NCI-H2196 treated with DMSO at 0.1 percent for 48 hours (cell line): ENCODE measurements around the gene PPARD.

Source experiments
- DNase-seq: peaks from one replicate; lab custom pipeline; 2025; ENCODE audit not compliant: unreplicated experiment; lab: John Stamatoyannopoulos, UW

PPARD gene

GRCh38 chr6:35465646-35466045, 123.3 kb downstream of the PPARD start:
- no peak for DNase-seq

- peak; percentile 90 for DNase-seq
Measured at GRCh38 chr6:35468181-35468979, 126.0 kb downstream of the PPARD start, which contains the start of gene RPL10A. Gene RPL10A (plus strand): TSS chr6:35468401. CDS start chr6:35468435, 34 bp downstream.

- DNase-seq: no peak
Measured at GRCh38 chr6:35468980-35469750, 126.8 kb downstream of the PPARD start.

GRCh38 chr6:35469751-35470662, 127.6 kb downstream of the PPARD start:
- DNase-seq: no peak

- DNase-seq: no peak
Measured at GRCh38 chr6:35470663-35471120, 128.3 kb downstream of the PPARD start.

GRCh38 chr6:35471836-35472345, 129.5 kb downstream of the PPARD start:
- DNase-seq: no peak

GRCh38 chr6:35473075-35473849, 130.9 kb downstream of the PPARD start:
- no peak for DNase-seq

GRCh38 chr6:35473850-35474130, 131.4 kb downstream of the PPARD start:
- DNase-seq: no peak

GRCh38 chr6:35474131-35474941, 132.0 kb downstream of the PPARD start:
- no peak for DNase-seq

GRCh38 chr6:35474942-35475570, 132.7 kb downstream of the PPARD start:
- no peak for DNase-seq

GRCh38 chr6:35475573-35475972, 133.2 kb downstream of the PPARD start:
- no peak for DNase-seq

- DNase-seq: no peak
Measured at GRCh38 chr6:35476004-35476403, 133.6 kb downstream of the PPARD start.

GRCh38 chr6:35477028-35477427, 134.7 kb downstream of the PPARD start:
- no peak for DNase-seq
